Measurements from ENCODE around the gene PSMD9.

DNA sequence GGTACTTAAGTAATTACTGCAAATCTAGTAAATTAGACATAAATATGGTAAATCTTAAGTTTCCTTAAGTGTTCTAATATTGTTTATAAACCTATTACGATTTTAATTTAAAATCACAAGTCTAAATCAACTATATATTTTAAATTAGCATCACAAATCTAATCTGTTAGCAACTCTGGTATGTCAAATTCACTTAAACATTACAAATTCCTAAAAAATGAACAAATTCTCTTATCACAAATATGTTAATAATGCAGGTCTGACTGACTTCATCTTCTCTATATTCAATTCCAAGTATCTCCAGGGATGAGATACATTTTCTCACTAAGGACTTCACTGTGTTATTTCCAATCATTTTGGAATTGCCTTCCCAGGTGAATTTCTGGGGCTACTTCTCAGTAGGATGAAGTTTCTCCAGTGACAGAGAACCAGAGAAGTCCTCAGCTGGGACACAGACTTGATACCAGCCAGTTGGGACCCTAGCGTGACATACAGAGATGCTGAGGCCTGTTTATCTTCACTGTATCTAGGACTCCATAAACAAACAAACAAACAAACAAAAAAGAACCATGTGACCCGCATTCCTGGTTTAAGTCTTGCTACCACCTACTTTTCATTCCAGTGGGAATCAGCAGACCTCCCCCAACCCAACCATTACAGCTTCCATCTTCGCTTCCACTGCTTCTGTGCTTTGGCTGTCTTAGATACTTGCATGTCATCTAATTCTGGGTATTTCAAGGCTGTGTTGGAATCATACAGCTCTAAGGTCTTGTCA, 51.6 kb downstream of the PSMD9 start:
- TF ChIP-seq, protein P1, sequence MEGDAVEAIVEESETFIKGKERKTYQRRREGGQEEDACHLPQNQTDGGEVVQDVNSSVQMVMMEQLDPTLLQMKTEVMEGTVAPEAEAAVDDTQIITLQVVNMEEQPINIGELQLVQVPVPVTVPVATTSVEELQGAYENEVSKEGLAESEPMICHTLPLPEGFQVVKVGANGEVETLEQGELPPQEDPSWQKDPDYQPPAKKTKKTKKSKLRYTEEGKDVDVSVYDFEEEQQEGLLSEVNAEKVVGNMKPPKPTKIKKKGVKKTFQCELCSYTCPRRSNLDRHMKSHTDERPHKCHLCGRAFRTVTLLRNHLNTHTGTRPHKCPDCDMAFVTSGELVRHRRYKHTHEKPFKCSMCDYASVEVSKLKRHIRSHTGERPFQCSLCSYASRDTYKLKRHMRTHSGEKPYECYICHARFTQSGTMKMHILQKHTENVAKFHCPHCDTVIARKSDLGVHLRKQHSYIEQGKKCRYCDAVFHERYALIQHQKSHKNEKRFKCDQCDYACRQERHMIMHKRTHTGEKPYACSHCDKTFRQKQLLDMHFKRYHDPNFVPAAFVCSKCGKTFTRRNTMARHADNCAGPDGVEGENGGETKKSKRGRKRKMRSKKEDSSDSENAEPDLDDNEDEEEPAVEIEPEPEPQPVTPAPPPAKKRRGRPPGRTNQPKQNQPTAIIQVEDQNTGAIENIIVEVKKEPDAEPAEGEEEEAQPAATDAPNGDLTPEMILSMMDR (IDR thresholded peaks at IDR 0.05), result no peak
- no peak for TF ChIP-seq POLR2A (IDR thresholded peaks at IDR 0.05)
- TF ChIP-seq EP300 (IDR thresholded peaks at IDR 0.05), result no peak
